GM12892 (cell line): ENCODE results near the gene KREMEN2.

Source experiments
- POLR2A ChIP-seq: IDR thresholded peaks from 2 replicates; pipeline ENCODE4 v1.6.1; 2011; ENCODE audit warnings: low read depth, low read length, control low read depth
- POLR2AphosphoS5 ChIP-seq: IDR thresholded peaks from 2 replicates; pipeline ENCODE4 v1.6.1; 2011; ENCODE audit warnings: low read depth, low read length, control low read depth
- TAF1 ChIP-seq: IDR thresholded peaks from 2 replicates; pipeline ENCODE4 v1.6.1; 2011; ENCODE audit warnings: low read depth, mild to moderate bottlenecking, control low read depth, low read length, borderline replicate concordance

- TF ChIP-seq POLR2AphosphoS5 (no peak), POLR2A (no peak), TAF1 (no peak)
Measured at GRCh38 chr16:2959206-2959605, 4.9 kb upstream of the KREMEN2 start.
